Amniotic epithelial cell (primary cell): ENCODE data around the gene DYNC2H1.

Experiments
- DNase-seq: peaks from one replicate; pipeline ENCODE4 v3.0.0-alpha.2; 2010; ENCODE audit warnings: low read depth

The DYNC2H1 gene

GRCh38 chr11:103453915-103454709 is 344.9 kb downstream of the DYNC2H1 start:
- no peak for DNase-seq

- DNase-seq = no peak
These were observed 355.2 kb downstream of the DYNC2H1 start for GRCh38 chr11:103464420-103464819.

- no peak for DNase-seq
These were observed 356.4 kb downstream of the DYNC2H1 start for GRCh38 chr11:103465555-103466140.

DNA sequence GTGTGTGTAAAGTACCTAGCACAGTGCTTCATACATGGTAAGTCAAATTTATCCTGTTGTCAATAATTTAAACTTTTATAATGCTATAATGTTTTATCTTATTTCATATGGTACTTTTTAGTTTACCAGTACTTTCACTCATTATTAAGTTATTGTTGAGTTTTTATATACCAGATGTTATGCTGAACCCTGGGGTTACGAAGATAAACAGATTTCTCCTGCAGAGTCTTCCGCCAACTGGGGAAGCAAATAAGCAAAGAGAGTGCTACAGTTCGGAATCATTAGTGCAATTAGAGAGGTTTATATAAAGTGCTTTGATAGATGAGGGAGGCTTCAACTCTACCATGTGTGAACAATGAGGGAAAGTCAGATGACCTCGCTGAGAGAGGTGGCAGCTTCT is 362.3 kb downstream of the DYNC2H1 start:
- DNase-seq = no peak

GRCh38 chr11:103476874-103477273 is 367.6 kb downstream of the DYNC2H1 start:
- DNase-seq = no peak

- DNase-seq = no peak
These were observed 371.2 kb downstream of the DYNC2H1 start for GRCh38 chr11:103480421-103480820.

GRCh38 chr11:103483996-103484395 is 374.8 kb downstream of the DYNC2H1 start:
- DNase-seq = no peak

DNA sequence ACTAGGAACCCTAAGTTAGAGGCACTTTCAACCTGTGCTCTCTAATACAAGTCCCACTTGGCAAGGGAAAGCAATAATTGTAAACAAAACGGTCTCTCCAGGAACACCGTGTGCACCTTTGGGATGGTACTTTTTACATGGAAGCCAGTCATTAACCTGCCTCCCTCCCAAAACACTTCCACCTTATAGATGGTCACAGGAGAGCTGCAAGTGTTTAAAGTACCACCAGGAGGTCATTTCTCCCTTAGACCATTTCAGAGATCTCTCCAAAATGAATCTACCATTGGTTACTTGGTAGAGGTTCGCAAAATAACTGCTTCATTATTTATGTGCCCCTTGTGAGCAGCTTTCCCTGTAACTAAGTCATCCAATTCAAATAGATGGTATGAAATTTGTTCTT is 375.3 kb downstream of the DYNC2H1 start:
- DNase-seq = no peak

GRCh38 chr11:103486604-103487003 is 377.4 kb downstream of the DYNC2H1 start:
- peak; percentile 46 for DNase-seq

DNA sequence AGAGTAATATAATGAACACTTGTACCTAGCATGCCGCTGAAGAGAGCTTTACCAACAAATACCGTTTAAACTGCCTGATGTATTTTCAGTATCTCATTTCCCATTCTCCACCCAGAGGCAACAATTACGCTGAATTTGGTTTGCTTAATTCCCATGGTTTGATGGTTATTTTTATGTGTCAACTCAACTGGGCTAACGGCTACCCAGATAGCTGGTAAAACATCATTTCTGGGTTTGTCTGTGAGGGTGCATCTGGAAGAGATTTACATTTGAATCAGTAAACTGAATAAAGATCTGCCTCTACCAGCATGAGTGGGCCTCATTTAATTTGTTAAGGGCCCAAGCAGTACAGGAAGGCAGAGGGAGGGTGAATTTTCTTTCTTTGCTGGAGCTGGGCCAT is 377.9 kb downstream of the DYNC2H1 start:
- no peak for DNase-seq

DNA sequence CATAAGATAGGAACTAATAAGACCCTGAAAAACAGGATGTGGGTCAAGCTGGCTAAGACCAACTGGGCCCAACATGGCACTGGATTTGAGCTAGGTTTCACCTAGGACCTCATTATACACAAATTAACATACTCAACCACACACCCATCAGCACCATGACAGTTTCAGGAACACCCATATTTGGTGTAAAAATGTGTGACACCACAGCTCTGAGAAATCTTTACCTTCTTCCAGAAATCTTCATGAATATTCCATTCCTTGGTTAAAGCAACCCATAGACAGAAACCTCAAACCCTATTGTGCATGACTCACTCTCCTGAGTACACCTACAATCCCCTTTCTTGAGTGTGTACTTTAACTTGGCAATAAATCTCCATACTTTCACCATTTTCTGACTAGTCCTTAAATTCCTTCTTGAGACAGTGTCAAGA is 378.8 kb downstream of the DYNC2H1 start:
- DNase-seq = peak; percentile 58

DNA sequence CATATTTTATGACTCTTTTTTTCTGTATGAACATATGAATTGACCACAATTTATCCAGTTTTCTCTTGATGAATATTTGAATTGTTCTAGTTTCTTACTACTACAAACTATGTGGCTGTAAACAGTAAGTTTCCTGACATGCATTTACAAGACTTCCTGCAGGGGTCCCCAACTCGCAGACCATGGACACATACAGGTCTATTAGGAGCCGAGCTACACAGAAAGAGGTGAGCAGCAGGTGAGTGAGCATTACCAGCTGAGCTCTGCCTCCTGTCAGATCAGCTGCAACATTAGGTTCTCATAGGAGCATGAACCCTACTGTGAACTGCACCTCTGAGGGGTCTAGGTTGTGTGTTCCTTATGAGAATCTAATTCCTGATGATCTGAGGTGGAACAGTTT is 379.4 kb downstream of the DYNC2H1 start:
- DNase-seq = no peak

DNA sequence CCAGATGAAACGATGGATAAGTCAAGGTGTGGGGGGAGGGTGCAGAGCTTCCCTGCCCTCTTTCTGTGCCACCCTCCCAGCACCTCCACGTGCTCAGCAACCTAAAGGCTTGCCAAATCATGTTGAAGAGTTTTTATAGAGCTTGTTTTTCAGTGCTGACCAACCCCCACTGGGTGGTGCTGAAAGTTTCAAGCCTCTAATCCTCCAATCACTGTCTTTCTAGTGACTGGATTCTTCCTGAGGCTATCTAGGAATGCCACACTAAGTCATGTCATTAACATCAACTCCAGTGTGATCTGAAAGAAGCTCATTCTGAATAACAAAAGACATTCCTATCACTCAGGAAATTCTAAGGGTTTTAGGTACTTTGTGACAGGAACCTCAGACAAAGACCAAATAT is 382.6 kb downstream of the DYNC2H1 start:
- peak; percentile 11 for DNase-seq

GRCh38 chr11:103494491-103494890 is 385.3 kb downstream of the DYNC2H1 start:
- peak; percentile 29 for DNase-seq

- DNase-seq = no peak
These were observed 388.0 kb downstream of the DYNC2H1 start for GRCh38 chr11:103497268-103497667.

DNA sequence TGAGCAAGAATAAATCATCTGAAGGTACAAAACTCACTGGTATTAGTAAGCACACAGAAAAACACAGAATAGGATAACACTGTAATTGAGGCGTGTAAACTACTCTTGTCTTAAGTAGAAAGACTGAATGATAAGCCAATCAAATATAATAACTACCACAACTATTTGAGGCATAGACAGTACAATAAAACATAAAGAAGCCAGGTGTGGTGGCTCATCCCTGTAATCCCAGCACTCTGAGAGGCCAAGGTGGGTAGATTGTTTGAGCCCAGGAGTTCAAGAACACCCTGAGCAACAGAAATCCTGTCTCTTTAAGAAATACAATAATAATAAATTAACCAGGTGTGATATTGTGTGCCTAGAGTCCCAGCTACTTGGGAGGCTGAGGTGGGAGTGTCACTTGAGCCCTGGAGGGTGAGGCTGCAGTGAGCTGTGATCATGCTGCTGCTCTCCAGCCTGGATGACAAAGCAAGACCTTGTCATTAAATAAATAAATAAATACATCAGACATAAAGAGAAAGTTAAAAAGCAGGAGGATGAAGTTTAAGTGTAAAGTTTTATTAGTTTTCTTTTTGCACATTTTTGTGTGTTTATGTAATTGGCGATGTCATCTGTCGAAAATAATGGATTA is 390.6 kb downstream of the DYNC2H1 start:
- no peak for DNase-seq

GRCh38 chr11:103515283-103515682 is 406.1 kb downstream of the DYNC2H1 start:
- DNase-seq = peak; percentile 8

GRCh38 chr11:103520792-103521191 is 411.6 kb downstream of the DYNC2H1 start:
- DNase-seq = no peak

DNA sequence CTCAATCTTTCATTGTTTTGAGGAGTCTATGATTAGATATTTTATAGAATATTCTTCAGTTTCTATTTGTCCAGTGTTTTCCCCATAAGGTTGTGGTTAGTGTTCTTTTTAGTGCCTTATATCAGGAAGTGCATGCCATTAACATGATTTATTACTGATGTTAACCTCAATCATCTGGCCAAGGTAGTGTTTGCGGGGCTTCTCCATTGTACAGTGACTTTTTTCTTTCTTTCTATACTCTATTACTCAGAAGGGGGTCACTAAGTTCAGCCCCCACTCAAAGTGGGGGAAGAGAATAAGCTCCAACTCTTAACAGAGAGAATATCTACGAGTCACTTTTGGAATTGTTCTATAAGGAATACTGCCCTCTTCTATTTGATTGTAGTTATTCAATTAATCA is 415.8 kb downstream of the DYNC2H1 start:
- peak; percentile 59 for DNase-seq

DNA sequence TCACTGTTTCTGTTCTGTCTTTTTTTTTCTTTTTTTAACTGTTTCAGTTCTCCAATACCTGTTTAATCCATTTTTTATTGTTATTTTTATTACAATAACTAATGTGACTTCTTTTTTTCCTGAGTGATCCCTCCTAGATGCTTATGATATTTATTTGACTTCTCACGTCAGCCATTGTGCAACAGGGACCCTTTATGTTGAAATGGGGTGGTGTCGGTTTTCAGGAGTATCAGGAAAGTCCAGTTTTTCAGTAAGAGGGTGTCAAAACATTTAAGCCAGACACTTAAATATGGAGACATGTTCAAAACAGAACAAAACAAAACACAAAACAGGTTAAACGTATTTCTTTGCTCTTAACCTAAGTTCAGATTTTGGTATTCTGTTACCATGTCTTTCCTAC is 418.8 kb downstream of the DYNC2H1 start:
- peak; percentile 58 for DNase-seq

GRCh38 chr11:103528596-103528995 is 419.4 kb downstream of the DYNC2H1 start:
- peak; percentile 67 for DNase-seq

GRCh38 chr11:103529181-103529684 is 420.0 kb downstream of the DYNC2H1 start:
- DNase-seq = peak; percentile 90
